Embryonic facial prominence (tissue), 1 donor: ENCODE results near the gene C10orf143.
A peak's percentile ranks its signal among the peaks of the same experiment; 100 is the strongest.
"Not testable (repeated sequence)": the region's sequence is repeated elsewhere in the genome, so short reads cannot be mapped to it uniquely, and the experiment has no call there.

ENCODE experiments used
- DNase-seq: peaks from one replicate; pipeline ENCODE4 v3.0.0-alpha.2; 2016; ENCODE audit errors: extremely low spot score

C10orf143 gene

DNA sequence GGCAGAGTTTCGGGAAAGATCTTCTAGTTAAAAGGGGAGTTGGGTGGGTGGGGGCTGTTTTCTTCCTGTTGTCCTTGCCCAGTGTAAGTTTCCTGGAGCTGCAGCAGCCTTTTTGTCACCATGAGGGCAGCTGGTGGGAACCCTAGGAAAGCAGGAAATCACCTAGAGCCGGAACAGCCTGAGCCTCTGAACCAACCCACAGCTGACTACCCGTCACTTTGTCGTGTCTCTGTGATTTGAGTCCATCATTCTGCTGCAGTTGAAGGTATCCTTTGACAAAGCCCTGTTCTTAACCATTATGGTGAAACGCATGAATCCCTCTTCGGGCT is 1.2 kb upstream of the C10orf143 start:
- DNase-seq: no peak

DNA sequence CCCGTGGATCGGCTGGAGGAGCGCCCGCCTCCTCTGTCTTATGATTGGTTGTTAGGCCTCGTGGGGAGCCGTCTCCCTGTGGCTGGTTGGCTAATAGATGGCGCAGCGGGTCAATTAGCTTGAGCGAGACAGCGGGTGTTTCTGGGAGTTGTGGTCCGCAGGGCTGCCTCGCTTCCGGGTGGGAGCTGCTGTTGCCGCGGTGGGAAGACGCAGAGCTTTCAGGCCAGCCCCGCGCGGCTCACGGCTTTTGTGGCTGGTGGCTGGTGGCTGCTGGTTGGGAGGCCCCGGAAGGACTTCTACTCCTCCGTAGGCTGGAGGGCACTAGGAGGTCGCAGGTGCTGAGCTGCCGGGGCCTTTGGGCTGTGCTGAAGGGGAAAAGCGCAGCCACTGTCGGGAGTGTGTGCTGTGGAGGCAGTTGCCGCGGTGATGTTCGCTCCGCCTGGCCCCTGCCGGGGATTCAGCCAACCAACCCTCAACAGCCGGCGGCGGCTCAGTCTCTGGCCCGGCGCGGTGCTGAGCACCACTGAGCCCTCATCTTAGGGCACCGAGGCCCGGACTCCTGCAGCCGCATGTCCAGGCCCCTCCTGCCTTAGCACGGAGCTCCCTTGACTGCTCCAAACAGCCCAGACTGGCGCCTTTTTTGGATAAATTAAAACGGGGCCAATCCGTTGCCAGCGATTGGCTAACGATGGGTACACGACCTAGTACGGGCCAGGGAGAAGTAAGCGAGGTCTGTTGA is 652 bp upstream of the C10orf143 start:
- DNase-seq: peak; percentile 96

DNA sequence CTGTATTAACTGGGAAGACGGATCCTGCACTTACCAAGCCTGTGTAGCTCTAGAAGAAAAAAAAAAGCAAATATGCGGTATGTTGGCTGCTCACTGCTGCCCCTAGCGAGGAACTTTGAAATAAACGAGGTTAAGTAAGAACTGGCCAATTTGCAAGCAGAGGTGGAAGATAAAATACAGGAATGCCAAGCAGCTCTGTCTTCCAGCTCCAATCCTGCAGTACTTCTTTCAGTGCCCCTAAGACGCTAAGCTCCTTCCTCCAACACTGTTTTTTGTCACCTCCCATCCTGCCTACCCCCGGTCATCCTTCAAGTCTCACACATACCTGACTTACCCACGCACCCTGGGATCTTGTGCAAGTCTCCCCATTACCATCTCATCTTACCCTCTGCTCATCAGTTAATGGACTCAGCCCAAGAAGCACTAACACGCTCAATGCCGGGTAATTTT is 809 bp downstream of the C10orf143 start:
- DNase-seq: peak; percentile 67

DNA sequence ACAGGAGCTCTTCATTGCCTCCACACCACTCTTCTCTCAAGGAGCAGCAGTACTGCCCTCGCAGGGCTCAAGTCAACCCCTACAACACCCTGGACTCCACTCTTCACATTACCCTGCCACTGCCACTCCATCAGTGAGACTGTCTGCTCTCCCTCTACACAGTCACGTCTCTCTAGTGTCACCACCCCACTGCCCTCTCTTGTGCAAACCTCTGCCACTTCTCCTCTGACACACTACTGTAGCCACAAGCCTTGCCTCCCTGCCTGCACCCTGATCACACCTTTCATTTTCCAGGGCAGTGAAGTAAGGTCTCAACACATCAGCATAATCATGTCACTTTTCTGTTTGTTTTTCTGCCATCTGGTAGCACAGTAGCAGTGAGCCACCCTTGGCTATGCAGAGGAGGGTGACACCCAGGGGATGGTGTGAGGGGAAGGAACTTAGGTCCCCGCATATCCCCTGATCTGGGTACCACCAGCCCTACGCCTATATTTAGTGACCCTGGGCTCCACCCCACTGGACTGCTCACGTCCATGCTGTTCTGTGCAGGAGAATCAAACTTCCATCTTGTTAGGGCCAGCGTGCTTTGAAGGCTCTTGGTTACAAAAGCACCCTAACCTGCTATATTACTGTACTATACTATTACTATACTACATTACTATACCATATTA is 1.6 kb downstream of the C10orf143 start:
- DNase-seq: no peak

DNA sequence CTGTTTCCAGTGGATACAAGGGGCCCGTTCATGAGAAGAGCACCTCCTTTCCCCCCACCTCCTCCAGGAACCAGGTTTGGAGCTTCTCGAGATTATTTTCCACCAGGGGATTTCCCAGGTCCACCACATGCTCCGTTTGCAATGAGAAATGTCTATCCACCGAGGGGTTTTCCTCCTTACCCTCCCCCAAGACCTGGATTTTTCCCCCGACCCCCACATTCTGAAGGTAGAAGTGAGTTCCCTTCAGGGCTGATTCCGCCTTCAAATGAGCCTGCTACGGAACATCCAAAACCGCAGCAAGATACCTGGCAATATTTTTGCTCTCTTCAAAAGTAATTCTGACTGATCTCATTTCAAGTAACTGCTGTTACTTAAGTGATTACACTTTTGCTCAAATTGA is 2.5 kb downstream of the C10orf143 start:
- not testable (repeated sequence) for DNase-seq

DNA sequence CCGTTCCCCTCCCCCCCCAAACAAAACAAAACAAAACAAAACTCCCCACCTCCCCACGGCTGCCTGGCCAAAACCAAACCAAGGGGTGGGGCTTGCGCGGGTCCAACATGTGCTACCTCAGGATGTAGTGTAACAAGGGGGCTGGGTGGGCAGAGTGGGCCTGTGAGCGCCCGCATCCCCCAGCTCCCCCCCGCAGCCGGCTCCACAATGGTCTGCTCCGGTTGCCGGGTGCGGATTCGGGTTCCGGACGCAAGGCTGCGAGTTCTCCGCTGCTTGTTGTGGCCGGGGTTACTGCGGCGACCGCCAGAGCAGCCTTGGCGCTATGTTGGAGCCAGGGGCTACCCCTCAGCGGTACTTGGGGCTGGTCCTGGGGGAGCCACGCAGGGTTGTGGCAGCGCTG is 4.9 kb downstream of the C10orf143 start:
- no peak for DNase-seq

DNA sequence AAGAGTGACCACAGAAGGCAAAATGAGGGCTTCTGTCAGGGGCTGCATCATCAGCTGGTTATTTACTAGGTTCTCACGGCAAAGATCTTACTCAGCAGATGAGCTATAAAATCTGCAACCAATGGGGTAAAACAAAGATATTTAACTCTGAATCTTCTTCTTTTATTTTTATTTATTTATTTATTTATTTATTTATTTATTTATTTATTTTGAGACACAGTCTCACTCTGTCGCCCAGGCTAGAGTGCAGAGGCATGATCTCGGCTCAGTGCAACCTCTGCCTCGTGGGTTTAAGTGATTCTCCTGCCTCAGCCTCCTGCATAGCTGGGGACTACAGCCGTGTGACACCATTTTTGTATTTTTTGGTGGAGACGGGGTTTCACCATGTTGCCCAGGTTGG is 11.3 kb downstream of the C10orf143 start:
- no peak for DNase-seq

DNA sequence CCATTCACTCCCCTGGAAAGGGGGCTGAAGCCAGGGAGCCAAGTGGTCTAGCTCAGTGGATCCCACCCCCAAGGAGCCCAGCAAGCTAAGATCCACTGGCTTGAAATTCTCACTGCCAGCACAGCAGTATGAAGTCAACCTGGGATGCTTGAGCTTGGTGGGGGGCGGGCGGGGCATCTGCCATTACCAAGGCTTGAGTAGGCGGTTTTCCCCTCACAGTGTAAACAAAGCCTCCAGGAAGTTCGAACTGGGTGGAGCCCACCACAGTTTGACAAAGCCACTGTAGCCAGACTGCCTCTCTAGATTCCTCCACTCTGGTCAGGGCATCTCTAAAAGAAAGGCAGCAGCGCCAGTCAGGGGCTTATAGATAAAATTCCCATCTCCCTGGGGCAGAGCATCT is 20.1 kb downstream of the C10orf143 start:
- DNase-seq: not testable (repeated sequence)

DNA sequence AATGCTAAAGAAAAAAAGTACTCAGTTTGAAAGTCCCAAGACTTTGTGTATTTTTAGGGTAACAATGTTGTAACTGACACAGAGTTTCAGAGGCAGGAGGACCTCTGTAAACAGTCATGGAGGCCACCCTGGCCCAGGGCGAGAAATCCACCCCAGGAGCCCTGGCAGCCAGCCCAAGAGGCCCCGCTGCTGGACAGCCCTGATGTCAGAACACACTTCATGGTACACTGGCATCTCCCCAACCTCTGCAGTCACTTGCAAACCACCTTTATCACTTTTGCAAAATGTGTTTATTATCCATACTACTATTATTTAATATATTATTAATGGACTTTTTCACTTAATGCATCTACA is 30.2 kb downstream of the C10orf143 start:
- no peak for DNase-seq

DNA sequence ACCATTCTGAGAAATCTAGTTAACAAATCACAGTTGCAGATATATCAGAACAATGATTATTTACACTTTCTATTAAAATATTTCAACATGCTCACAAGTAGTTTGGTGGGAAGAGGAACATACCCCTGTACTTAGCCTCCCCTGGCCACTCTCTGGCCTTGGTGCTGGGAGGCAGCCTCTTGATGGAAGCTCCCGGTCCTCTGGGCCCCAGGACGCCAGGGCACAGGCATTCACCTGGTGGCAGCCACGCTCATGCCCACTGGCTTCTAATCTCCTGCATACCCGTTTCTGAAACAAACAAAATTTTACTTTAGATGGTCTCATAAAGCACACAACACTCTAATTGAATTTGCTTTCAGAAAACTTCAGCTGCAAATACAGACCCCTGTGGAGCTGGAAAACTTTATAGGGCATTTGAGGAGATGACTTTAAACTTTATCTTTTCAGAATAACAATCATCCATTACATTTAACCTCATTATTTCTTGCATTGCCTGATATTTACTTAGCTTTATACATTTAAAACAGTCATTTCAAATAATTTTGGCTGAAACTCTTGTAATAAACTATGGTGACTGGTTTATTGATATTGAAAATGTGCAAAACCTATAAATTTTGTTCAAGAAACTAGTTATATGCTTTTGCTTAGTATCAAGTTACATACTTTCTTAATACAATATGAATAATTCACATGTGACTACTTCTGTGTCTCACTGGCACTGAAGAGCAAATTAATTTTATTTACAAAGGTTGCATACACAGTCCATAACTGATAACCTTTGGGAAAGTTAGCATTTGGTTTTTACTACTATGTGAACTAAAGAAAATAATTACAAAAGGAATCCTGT is 30.8 kb downstream of the C10orf143 start:
- no peak for DNase-seq

DNA sequence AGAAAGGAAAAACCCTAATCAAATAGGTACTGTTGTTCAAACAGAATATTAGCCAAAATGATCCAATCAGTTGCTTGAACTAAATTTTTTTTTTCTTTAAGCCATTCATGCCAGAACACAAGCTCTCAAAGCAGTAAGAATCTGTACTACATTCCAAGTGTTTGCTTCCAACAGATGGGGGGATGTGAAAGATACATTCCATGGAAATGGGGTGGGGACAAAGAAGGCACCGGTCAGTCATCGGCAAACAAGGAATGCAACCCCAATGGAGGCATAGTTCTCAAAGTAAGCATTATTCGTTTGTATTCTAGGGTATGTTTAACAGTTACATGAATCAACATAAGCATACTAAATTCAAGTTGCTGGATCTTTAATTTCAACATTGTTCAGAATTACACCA is 32.5 kb downstream of the C10orf143 start:
- no peak for DNase-seq

DNA sequence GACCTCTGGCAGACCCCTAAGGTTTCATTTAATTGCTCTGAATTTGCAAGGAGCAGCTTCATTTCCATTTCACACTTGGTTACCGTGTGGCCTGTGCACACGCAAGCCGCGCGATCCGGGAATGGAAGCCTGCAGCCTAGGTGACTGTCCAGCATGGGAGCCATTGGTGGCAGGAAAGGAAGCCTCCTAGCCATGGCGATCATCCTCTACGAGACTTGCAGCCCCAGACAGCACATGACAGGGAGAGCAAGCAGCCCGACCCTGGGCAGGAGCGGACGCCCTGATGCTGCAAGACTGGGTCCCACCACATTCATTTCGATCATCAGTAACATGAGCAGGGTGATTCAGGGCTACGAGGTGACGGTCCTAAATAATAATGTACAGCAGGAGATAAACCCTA is 33.9 kb downstream of the C10orf143 start:
- DNase-seq: no peak

DNA sequence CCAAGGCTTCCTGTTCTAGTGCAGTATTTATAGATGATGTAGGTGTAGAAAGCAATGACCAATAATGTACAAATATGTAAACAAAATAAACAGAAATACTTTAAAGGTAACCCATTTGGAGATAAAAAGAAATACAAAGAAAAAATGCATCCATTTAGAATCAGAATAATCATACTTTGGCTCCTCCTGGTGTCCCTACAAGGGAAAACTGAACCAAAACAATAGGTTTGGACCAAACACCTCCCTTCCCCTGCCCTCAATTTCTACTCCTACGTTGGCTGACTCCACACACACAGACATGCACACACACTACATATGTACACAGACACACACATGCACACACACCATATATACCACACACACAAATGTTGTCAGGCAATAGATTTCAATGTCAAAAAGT is 36.0 kb downstream of the C10orf143 start:
- no peak for DNase-seq

DNA sequence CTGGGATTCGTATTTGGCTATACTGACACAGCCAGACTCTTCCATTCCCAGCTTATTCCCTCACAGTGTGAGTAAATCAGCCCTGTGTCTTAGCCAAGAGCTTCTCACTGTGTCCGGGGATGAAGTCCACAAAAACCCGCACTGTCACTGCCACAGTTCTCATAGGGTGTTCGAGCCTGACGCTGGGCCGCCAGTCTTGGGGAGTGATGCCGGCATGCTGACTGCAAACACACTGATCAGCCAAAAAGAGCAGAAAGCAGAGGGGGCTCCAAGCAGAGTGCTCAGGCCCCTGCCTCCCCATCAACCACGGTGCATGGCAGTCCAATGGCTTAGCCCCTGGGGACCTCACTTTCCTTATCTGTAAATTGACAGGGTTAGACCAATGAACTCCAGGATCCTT is 36.7 kb downstream of the C10orf143 start:
- no peak for DNase-seq

DNA sequence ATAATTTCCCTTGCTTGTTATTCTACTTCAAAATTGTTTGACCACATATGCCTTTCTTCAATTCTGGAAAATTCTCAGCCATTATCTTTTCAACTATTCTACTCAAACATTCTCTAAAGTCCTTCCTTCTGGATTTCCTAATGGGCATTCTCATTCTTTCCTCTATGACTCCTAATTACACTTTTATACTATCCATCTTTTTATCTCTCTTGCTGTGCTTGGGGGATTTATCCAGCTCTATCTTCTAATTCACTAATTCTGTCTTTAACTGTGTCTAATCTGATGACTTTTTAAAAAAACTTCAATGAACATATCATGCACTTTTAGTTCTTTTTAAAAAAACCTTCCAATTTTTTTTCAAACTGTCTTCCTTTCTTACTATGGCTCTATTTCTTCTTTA is 38.4 kb downstream of the C10orf143 start:
- no peak for DNase-seq

DNA sequence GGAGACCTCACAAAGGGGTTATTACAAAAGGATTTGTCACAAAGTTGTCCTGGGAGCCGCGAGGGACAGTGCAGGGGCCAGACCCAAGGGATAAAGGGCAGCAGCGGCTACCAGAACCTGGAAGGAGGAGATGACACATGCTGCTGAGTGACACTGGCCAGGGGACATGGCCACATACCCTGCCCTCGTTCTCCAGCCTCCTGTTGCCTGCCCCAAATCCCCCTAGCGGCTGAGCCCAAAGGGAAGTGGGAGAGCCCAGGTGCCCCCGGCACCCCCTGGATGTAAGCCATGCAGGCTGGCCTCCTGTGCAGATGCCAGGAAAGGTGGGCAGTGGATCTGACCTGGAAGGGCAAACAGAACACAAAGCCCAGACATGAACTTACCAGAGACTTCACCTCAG is 42.7 kb downstream of the C10orf143 start:
- DNase-seq: no peak

DNA sequence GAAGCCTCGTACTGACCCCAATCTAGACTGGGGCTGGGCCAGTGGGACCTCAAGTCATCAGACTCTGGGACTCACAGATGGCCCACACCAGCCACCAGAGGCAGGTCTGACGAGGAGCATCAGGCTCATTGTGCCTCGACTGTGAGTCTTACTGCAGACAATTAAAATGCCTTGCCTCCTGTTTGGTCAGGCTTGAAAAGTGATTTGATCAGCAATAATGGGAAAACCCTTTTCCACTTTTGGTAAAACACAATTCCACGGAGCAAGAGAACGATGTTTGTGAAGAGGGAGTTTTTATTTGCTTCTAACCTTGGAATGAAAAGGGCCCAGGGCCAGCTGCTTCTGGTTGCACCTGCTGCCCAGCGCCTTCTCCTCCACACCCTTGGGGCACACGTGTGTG is 43.9 kb downstream of the C10orf143 start:
- no peak for DNase-seq

DNA sequence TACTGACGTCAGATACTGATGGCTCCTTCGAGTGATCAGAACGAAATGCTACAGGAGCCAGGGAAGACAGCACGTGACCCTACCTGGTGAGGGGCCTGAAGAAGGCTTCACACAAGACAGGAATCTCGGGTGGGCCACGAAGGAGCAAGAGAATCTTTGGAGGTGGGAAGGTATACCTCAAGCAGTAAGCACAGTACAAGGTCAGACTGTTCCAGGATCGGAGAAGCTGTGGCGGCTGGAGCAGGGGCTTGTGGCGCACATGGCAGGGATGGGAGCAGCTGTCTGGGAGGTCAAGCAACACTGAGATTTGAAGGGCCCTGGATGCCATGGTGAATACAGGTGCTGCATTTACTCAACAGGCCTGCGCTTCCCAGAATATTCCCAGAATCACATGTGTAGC is 45.4 kb downstream of the C10orf143 start:
- DNase-seq: no peak

DNA sequence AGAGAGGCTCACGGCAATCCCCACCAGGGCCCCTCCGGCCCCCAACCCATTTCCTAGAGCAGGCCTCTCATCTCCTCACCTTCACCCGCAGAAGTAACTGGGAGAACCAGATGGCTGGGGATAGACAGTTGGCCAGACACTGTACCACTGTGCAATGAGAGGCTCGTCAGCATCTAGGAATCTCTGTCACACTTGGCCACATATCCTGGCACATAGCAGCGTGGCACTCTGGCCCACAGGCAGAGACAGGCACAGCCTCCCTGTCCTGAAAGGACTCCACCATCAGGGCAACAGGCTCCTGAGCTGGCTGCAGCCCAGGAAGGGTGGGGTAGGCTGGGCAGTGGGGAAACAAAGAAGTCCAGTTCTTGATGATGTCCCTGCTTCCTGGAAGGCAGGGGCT is 45.8 kb downstream of the C10orf143 start:
- no peak for DNase-seq

DNA sequence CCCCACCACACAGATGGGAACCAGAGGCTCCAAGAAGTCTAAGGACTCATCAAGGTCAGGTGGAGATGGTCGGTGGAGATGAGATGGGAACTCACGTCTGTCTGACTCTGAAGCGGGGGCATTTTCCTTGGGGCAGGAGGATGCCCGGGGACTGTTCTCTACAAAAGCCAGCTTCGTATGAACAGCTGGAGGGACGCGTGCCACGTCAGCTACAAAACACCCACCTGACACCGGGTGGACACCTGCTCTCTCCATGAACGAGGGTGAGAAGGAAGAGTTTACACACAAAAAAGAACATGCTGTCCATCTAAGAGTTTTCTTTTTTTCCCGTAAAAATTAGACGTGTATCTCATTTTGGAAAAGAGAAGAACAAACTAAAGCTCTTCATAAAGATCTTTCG is 47.7 kb downstream of the C10orf143 start:
- no peak for DNase-seq

DNA sequence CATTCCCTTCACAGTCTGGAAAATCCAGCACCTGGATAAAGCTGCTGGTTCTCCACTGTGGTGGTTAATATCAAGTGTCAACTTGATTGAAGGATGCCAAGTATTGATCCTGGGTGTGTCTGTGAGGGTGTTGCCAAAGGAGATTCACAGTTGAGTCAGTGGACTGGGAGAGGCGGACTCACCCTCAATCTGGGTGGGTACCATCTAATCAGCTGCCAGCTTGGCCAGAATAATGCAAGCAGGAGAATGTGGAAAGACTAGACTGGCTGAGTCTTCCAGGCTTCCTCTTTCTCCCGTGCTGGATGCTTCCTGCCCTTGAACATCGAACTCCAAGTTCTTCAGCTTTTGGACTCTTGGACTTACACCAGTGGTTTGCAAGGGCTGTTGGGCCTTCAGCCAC is 48.4 kb downstream of the C10orf143 start:
- no peak for DNase-seq

DNA sequence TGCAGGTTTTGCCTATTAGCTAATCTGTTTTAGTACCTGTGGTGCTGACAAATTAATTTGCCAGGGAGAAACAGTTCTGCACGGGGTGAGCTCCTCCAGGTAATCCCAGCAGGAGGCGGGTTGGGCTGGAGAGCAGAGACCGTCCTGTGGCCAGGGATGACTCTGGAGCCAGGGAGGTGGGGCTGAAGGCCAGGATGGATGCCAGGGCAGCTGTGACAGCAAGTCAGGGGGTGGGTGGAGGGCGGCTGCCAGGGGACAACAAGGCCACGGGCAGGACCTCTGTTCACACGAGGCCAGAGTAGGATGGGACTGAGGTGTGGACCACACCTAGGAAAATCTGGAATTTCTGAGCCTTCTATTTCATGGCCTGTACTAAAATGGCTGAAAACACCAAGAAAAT is 48.9 kb downstream of the C10orf143 start:
- DNase-seq: no peak

DNA sequence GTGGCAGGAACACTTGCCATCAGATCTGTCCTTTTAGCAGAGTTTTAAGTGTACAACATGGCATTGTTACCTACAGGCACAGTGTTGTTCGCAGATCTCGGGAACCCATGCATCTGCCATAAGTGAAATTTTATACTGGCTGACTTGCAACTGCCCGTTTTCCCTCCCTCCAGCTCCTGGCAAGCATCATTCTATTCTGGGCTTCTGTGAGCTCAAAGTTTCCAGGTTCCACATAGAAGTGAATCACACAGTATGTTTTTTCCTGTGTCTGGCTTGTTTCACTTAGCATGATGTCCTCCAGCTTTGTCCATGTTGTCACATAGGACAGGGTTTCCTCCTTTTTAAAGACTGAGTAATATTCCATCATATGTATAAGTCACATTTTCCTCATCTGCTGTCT is 56.6 kb downstream of the C10orf143 start:
- DNase-seq: peak; percentile 22
